H9 (cell line): ENCODE results near the gene LRWD1. TPM values are rescaled to one million over a fixed set of nuclear protein-coding genes. Genes with fewer than 3 reads are reported as not detected.
"Not testable (repeated sequence)": the region's sequence is repeated elsewhere in the genome, so short reads cannot be mapped to it uniquely, and the experiment has no call there.

ENCODE experiments used
- DNase-seq: peaks from one replicate; pipeline ENCODE4 v3.0.0-alpha.2; 2017
- H2AFZ ChIP-seq: one replicate; pipeline ENCODE4 v1.6.1; 2013; ENCODE audit warnings: mild to moderate bottlenecking, low read length, control low read depth, moderate library complexity
- H2AK5ac ChIP-seq: 2 replicates; pipeline ENCODE4 v1.6.1; 2013; ENCODE audit warnings: low read length, control low read depth, mixed read lengths; ENCODE audit not compliant: insufficient read length
- H2BK120ac ChIP-seq: one replicate; pipeline ENCODE4 v1.6.1; 2013; ENCODE audit warnings: low read depth, mild to moderate bottlenecking, low read length, control low read depth, inconsistent platforms; ENCODE audit not compliant: poor library complexity, severe bottlenecking
- H2BK12ac ChIP-seq: 2 replicates; pipeline ENCODE4 v1.6.1; 2013; ENCODE audit warnings: low read length, control low read depth, mixed read lengths, low read depth; ENCODE audit not compliant: insufficient read length
- H2BK15ac ChIP-seq: 2 replicates; pipeline ENCODE4 v1.6.1; 2013; ENCODE audit warnings: low read depth, low read length, control low read depth
- H2BK20ac ChIP-seq: one replicate; pipeline ENCODE4 v1.6.1; 2013; ENCODE audit warnings: low read depth, mild to moderate bottlenecking, low read length, control low read depth, inconsistent platforms; ENCODE audit not compliant: poor library complexity, severe bottlenecking
- H2BK5ac ChIP-seq: 2 replicates; pipeline ENCODE4 v1.6.1; 2013; ENCODE audit warnings: low read length, control low read depth, mixed read lengths; ENCODE audit not compliant: insufficient read length
- H3K14ac ChIP-seq: 2 replicates; pipeline ENCODE4 v1.6.1; 2013; ENCODE audit warnings: low read length, control low read depth; ENCODE audit not compliant: insufficient read depth
- H3K18ac ChIP-seq: 2 replicates; pipeline ENCODE4 v1.6.1; 2013; ENCODE audit warnings: low read depth, mild to moderate bottlenecking, mixed read lengths, low read length, control low read depth; ENCODE audit not compliant: insufficient read length
- H3K23ac ChIP-seq: 2 replicates; pipeline ENCODE4 v1.6.1; 2013; ENCODE audit warnings: low read length, control low read depth, mixed read lengths, low read depth; ENCODE audit not compliant: insufficient read length
- H3K23me2 ChIP-seq: 2 replicates; pipeline ENCODE4 v1.6.1; 2013; ENCODE audit warnings: low read depth, mild to moderate bottlenecking, mixed read lengths, low read length, control low read depth; ENCODE audit not compliant: insufficient read length, poor library complexity, severe bottlenecking
- H3K27ac ChIP-seq: 2 replicates; pipeline ENCODE4 v1.5.1; 2013; ENCODE audit warnings: low read length, control low read depth, mixed read lengths, low read depth; ENCODE audit not compliant: insufficient read length
- H3K27me3 ChIP-seq: 2 replicates; pipeline ENCODE4 v1.6.1; 2013; ENCODE audit warnings: low read length, control low read depth, inconsistent platforms; ENCODE audit not compliant: insufficient read depth
- H3K4ac ChIP-seq: 2 replicates; pipeline ENCODE4 v1.6.1; 2013; ENCODE audit warnings: low read depth, mild to moderate bottlenecking, control low read depth, inconsistent platforms, low read length, moderate library complexity
- H3K4me1 ChIP-seq: 2 replicates; pipeline ENCODE4 v1.6.1; 2013; ENCODE audit warnings: low read length, control low read depth, inconsistent platforms; ENCODE audit not compliant: insufficient read depth
- H3K4me2 ChIP-seq: 2 replicates; pipeline ENCODE4 v1.6.1; 2013; ENCODE audit warnings: low read length, control low read depth, mixed read lengths; ENCODE audit not compliant: insufficient read length, insufficient read depth
- H3K56ac ChIP-seq: 2 replicates; pipeline ENCODE4 v1.6.1; 2013; ENCODE audit warnings: low read depth, mild to moderate bottlenecking, mixed read lengths, low read length, control low read depth; ENCODE audit not compliant: insufficient read length
- H3K79me1 ChIP-seq: 2 replicates; pipeline ENCODE4 v1.6.1; 2013; ENCODE audit warnings: low read depth, mild to moderate bottlenecking, moderate library complexity, low read length, control low read depth, inconsistent platforms; ENCODE audit not compliant: insufficient read depth, poor library complexity, severe bottlenecking
- H3K79me2 ChIP-seq: 2 replicates; pipeline ENCODE4 v1.6.1; 2013; ENCODE audit warnings: low read length, control low read depth, inconsistent platforms; ENCODE audit not compliant: insufficient read depth
- H3K9ac ChIP-seq: 2 replicates; pipeline ENCODE4 v1.6.1; 2013; ENCODE audit warnings: low read length, control low read depth, mixed read lengths; ENCODE audit not compliant: insufficient read length; ENCODE audit errors: extremely low read depth
- H3K9me3 ChIP-seq: one replicate; pipeline ENCODE4 v1.6.1; 2013; ENCODE audit warnings: low read depth, low read length, inconsistent platforms; ENCODE audit not compliant: control insufficient read depth
- H3T11ph ChIP-seq: one replicate; pipeline ENCODE4 v1.6.1; 2013; ENCODE audit warnings: mild to moderate bottlenecking, low read length, control low read depth, inconsistent platforms
- H4K20me1 ChIP-seq: one replicate; pipeline ENCODE4 v1.6.1; 2013; ENCODE audit not compliant: control insufficient read depth, insufficient read length, insufficient read depth
- H4K5ac ChIP-seq: 2 replicates; pipeline ENCODE4 v1.6.1; 2013; ENCODE audit warnings: low read depth, mild to moderate bottlenecking, mixed read lengths, low read length, control low read depth; ENCODE audit not compliant: insufficient read length
- H4K8ac ChIP-seq: replicated peaks from 2 replicates; pipeline ENCODE4 v1.6.1; 2013; ENCODE audit warnings: low read length, control low read depth, mixed read lengths, low read depth; ENCODE audit not compliant: insufficient read length
- H4K91ac ChIP-seq: 2 replicates; pipeline ENCODE4 v1.6.1; 2013; ENCODE audit warnings: low read depth, mild to moderate bottlenecking, moderate library complexity, mixed read lengths, low read length, control low read depth; ENCODE audit not compliant: insufficient read length
- H3K27ac Mint-ChIP-seq, 3 experiments: 2 replicates in 2 of 3; 3 replicates in 1 of 3; pipeline ENCODE4 v1.8.0; 2020 to 2021; ENCODE audit warnings: mixed read lengths in 3 of 3, mild to moderate bottlenecking in 1 of 3, moderate library complexity in 1 of 3
- H3K27me3 Mint-ChIP-seq: 2 replicates; pipeline ENCODE4 v1.8.0; 2021; ENCODE audit warnings: low read depth, mild to moderate bottlenecking, moderate library complexity, mixed read lengths
- H3K36me3 Mint-ChIP-seq, 3 experiments: 2 replicates in 2 of 3; 3 replicates in 1 of 3; pipeline ENCODE4 v1.8.0; 2020 to 2021; ENCODE audit warnings: low read depth in 3 of 3, mixed read lengths in 3 of 3; ENCODE audit not compliant: insufficient read depth in 1 of 3
- H3K4me1 Mint-ChIP-seq, 2 experiments: 2 replicates each; pipeline ENCODE4 v1.8.0; 2020; ENCODE audit warnings: mixed read lengths in 2 of 2
- H3K4me3 Mint-ChIP-seq, 2 experiments: 2 replicates in 1 of 2; 3 replicates in 1 of 2; pipeline ENCODE4 v1.8.0; 2020 to 2021; ENCODE audit warnings: mild to moderate bottlenecking in 2 of 2, mixed read lengths in 2 of 2, moderate library complexity in 1 of 2
- H3K9me3 Mint-ChIP-seq, 2 experiments: 2 replicates in 1 of 2; 3 replicates in 1 of 2; pipeline ENCODE4 v1.8.0; 2020; ENCODE audit warnings: mild to moderate bottlenecking in 2 of 2, mixed read lengths in 2 of 2, moderate library complexity in 1 of 2
- WGBS: extraction: QIAGEN DNeasy Blood & Tissue Kit; methylation state at CpG from one replicate; pipeline ENCODE4 v1.1.7; 2013; ENCODE audit warnings: missing lambda C conversion rate, low lambda C conversion rate, mixed read lengths; ENCODE audit not compliant: insufficient read length; ENCODE audit errors: extremely low coverage; 5-methylcytosine and 5-hydroxymethylcytosine counted together
- total RNA-seq: library from RNA; stranded (reverse); gene quantifications from 2 replicates; pipeline ENCODE4 v1.2.1, GENCODE V29; 2021

LRWD1 gene
- total RNA-seq, 1 experiment from 2014 or later: 35.1 TPM

DNA sequence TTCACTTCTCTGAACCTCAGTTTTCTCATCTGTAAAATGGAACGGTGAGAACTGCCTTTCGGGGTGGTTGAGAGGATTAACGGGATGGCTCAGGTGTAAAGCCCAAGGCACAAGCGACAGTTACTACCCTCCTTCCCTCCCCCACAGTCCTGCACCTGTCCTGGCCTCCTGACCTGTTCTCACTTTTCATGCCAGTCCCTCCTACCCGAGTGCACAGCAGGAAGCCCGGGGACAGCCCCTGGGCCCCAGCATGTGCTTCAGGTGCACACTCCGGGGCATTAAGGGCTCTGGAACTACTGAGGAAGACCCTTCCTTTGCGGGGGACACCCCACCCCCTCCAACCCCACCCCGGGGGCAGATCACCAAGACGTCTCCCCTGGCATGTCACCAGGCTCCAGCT, 52.2 kb downstream of the LRWD1 start:
- no CpG with 5 or more reads among the region's 10 CpGs for WGBS
- H3K9ac ChIP-seq, H4K5ac ChIP-seq, H3K4me3 Mint-ChIP-seq, H4K8ac ChIP-seq, H2BK5ac ChIP-seq, H3K79me2 ChIP-seq, H2BK120ac ChIP-seq, H4K20me1 ChIP-seq, H2BK20ac ChIP-seq, H3K36me3 Mint-ChIP-seq, H3K27me3 Mint-ChIP-seq, H3K23ac ChIP-seq, H3K27ac ChIP-seq, H3K23me2 ChIP-seq, H3K4me2 ChIP-seq, H3K9me3 Mint-ChIP-seq, H2BK12ac ChIP-seq, H3K4me1 Mint-ChIP-seq, H2BK15ac ChIP-seq, H2AFZ ChIP-seq, DNase-seq, H3K4me1 ChIP-seq, H4K91ac ChIP-seq, H3K18ac ChIP-seq, H2AK5ac ChIP-seq, H3T11ph ChIP-seq, H3K9me3 ChIP-seq, H3K27me3 ChIP-seq, H3K79me1 ChIP-seq, H3K56ac ChIP-seq, H3K4ac ChIP-seq, H3K27ac Mint-ChIP-seq, H3K14ac ChIP-seq: not testable (repeated sequence)

- H3K23ac ChIP-seq, H4K91ac ChIP-seq, H3K4me1 ChIP-seq, H4K20me1 ChIP-seq, H3K9me3 ChIP-seq, H3K27ac Mint-ChIP-seq, H4K5ac ChIP-seq, H2BK120ac ChIP-seq, H3K27me3 Mint-ChIP-seq, H2AFZ ChIP-seq, H3K27ac ChIP-seq, H3K9ac ChIP-seq, H2AK5ac ChIP-seq, H3K56ac ChIP-seq, H2BK15ac ChIP-seq, H4K8ac ChIP-seq, H2BK12ac ChIP-seq, H3K4me1 Mint-ChIP-seq, H3K9me3 Mint-ChIP-seq, H3K18ac ChIP-seq, H3K4me2 ChIP-seq, H3K79me2 ChIP-seq, H3T11ph ChIP-seq, H3K79me1 ChIP-seq, H2BK20ac ChIP-seq, H3K23me2 ChIP-seq, H3K14ac ChIP-seq, H3K36me3 Mint-ChIP-seq, H2BK5ac ChIP-seq, H3K27me3 ChIP-seq, H3K4ac ChIP-seq: not testable (repeated sequence)
- DNase-seq: peak; percentile 4
- no CpG with 5 or more reads among the region's 61 CpGs for WGBS
- peak within 1 kb of the TSS in 1 of 2 experiments; percentile 62; a peak in 1 of 5 replicates for H3K4me3 Mint-ChIP-seq
Measured at GRCh38 chr7:102517550-102518147, 52.9 kb downstream of the LRWD1 start, which contains the start of gene RASA4B. Gene RASA4B (minus strand): TSS chr7:102517777. CDS start chr7:102517710, 67 bp downstream.
